Dendritic cell treated with granulocyte-macrophage colony-stimulating factor and Interleukin-4, amounts not matched to agents 40 ng/mL and 50 ng/mL, for 4 days (primary cell): ENCODE measurements around the gene KRT35.

Source experiments
- H3K27ac Mint-ChIP-seq: one replicate; pipeline ENCODE4 v1.8.0; 2022; ENCODE audit warnings: mild to moderate bottlenecking, mixed read lengths
- H3K27me3 Mint-ChIP-seq: one replicate; pipeline ENCODE4 v1.8.0; 2022; ENCODE audit warnings: mild to moderate bottlenecking, mixed read lengths
- H3K36me3 Mint-ChIP-seq: one replicate; pipeline ENCODE4 v1.8.0; 2022; ENCODE audit warnings: low read depth, mixed read lengths
- H3K4me1 Mint-ChIP-seq: one replicate; pipeline ENCODE4 v1.8.0; 2022; ENCODE audit warnings: low read depth, mixed read lengths
- H3K4me3 Mint-ChIP-seq: one replicate; pipeline ENCODE4 v1.8.0; 2022; ENCODE audit warnings: mild to moderate bottlenecking, moderate library complexity, mixed read lengths
- H3K9me3 Mint-ChIP-seq: one replicate; pipeline ENCODE4 v1.8.0; 2022; ENCODE audit warnings: mixed read lengths
- intact Hi-C: fragments of 100-400 bp; cut with micrococcal nuclease; formaldehyde crosslinking; loops from one replicate; pipeline ENCODE4 v1.15.0; 2022

The KRT35 gene

GRCh38 chr17:41504246-41504977 lies 23.5 kb upstream of the KRT35 start:
- H3K9me3 Mint-ChIP-seq = no peaks in the 10 kb centered on the region
- H3K4me1 Mint-ChIP-seq = peaks cover 45% of the 10 kb centered on the region
- no peak overlapping the region for H3K4me3 Mint-ChIP-seq
- H3K27ac Mint-ChIP-seq = no peak overlapping the region
- no peaks in the 10 kb centered on the region for H3K36me3 Mint-ChIP-seq
- H3K27me3 Mint-ChIP-seq = peaks cover 7% of the 10 kb centered on the region
- intact Hi-C loops = no loop called here

- peaks cover 57% of the 10 kb centered on the region for H3K4me1 Mint-ChIP-seq
- H3K4me3 Mint-ChIP-seq = no peak overlapping the region
- H3K9me3 Mint-ChIP-seq = no peaks in the 10 kb centered on the region
- intact Hi-C loops = no loop called here
- peaks cover 7% of the 10 kb centered on the region for H3K27me3 Mint-ChIP-seq
- no peaks in the 10 kb centered on the region for H3K36me3 Mint-ChIP-seq
- no peak overlapping the region for H3K27ac Mint-ChIP-seq
These were observed 22.3 kb upstream of the KRT35 start for GRCh38 chr17:41503202-41503601.

GRCh38 chr17:41500131-41500911 lies 19.4 kb upstream of the KRT35 start:
- H3K27me3 Mint-ChIP-seq = peaks cover 5% of the 10 kb centered on the region
- intact Hi-C loops = no loop called here
- peak overlapping the region; percentile 12 for H3K27ac Mint-ChIP-seq
- peaks cover 55% of the 10 kb centered on the region for H3K4me1 Mint-ChIP-seq
- H3K9me3 Mint-ChIP-seq = no peaks in the 10 kb centered on the region
- no peak overlapping the region for H3K4me3 Mint-ChIP-seq
- H3K36me3 Mint-ChIP-seq = no peaks in the 10 kb centered on the region

- Mint-ChIP-seq H3K36me3 (no peaks in the 10 kb centered on the region), H3K27me3 (peaks cover 6% of the 10 kb centered on the region), H3K27ac (peak overlapping the region; percentile 12), H3K4me3 (no peak overlapping the region), H3K9me3 (no peaks in the 10 kb centered on the region), H3K4me1 (peaks cover 56% of the 10 kb centered on the region)
- intact Hi-C loops = loop anchor here (5.0 kb wide), 1 partner anchor 148 kb away; no protein-coding TSS in a partner anchor
These were observed 18.8 kb upstream of the KRT35 start for GRCh38 chr17:41499714-41500113.

- H3K27ac Mint-ChIP-seq = peak overlapping the region; percentile 50
- intact Hi-C loops = loop anchor here (5.0 kb wide), 1 partner anchor 149 kb away; no protein-coding TSS in a partner anchor
- no peaks in the 10 kb centered on the region for H3K9me3 Mint-ChIP-seq
- peaks cover 6% of the 10 kb centered on the region for H3K27me3 Mint-ChIP-seq
- H3K4me1 Mint-ChIP-seq = peaks cover 64% of the 10 kb centered on the region
- no peak overlapping the region for H3K4me3 Mint-ChIP-seq
- H3K36me3 Mint-ChIP-seq = no peaks in the 10 kb centered on the region
These were observed 17.3 kb upstream of the KRT35 start for GRCh38 chr17:41498276-41498675.

- no peaks in the 10 kb centered on the region for H3K36me3 Mint-ChIP-seq
- intact Hi-C loops = loop anchor here (5.0 kb wide), 1 partner anchor 150 kb away; no protein-coding TSS in a partner anchor
- H3K4me1 Mint-ChIP-seq = peaks cover 77% of the 10 kb centered on the region
- H3K27ac Mint-ChIP-seq = peak overlapping the region; percentile 68
- H3K9me3 Mint-ChIP-seq = no peaks in the 10 kb centered on the region
- H3K4me3 Mint-ChIP-seq = peak overlapping the region; percentile 17
- peaks cover 6% of the 10 kb centered on the region for H3K27me3 Mint-ChIP-seq
These were observed 16.0 kb upstream of the KRT35 start for GRCh38 chr17:41496803-41497484.

GRCh38 chr17:41494524-41494923 lies 13.6 kb upstream of the KRT35 start:
- Mint-ChIP-seq H3K36me3 (no peaks in the 10 kb centered on the region), H3K27me3 (peaks cover 2% of the 10 kb centered on the region), H3K4me1 (peaks cover 82% of the 10 kb centered on the region), H3K4me3 (no peak overlapping the region), H3K9me3 (no peaks in the 10 kb centered on the region), H3K27ac (peak overlapping the region; percentile 54)
- intact Hi-C loops = no loop called here

- Mint-ChIP-seq H3K27me3 (peaks cover 2% of the 10 kb centered on the region), H3K9me3 (no peaks in the 10 kb centered on the region), H3K4me1 (peaks cover 78% of the 10 kb centered on the region), H3K4me3 (no peak overlapping the region), H3K27ac (no peak overlapping the region), H3K36me3 (no peaks in the 10 kb centered on the region)
- intact Hi-C loops = no loop called here
These were observed 11.8 kb upstream of the KRT35 start for GRCh38 chr17:41492771-41493170.

GRCh38 chr17:41492351-41492750 lies 11.4 kb upstream of the KRT35 start:
- H3K4me3 Mint-ChIP-seq = no peak overlapping the region
- H3K4me1 Mint-ChIP-seq = peaks cover 75% of the 10 kb centered on the region
- peaks cover 2% of the 10 kb centered on the region for H3K27me3 Mint-ChIP-seq
- H3K36me3 Mint-ChIP-seq = no peaks in the 10 kb centered on the region
- no peaks in the 10 kb centered on the region for H3K9me3 Mint-ChIP-seq
- intact Hi-C loops = no loop called here
- no peak overlapping the region for H3K27ac Mint-ChIP-seq

- intact Hi-C loops = no loop called here
- Mint-ChIP-seq H3K36me3 (no peaks in the 10 kb centered on the region), H3K4me1 (peaks cover 73% of the 10 kb centered on the region), H3K27ac (no peak overlapping the region), H3K4me3 (no peak overlapping the region), H3K27me3 (peaks cover 4% of the 10 kb centered on the region), H3K9me3 (no peaks in the 10 kb centered on the region)
These were observed 10.5 kb upstream of the KRT35 start for GRCh38 chr17:41491476-41491875.

- intact Hi-C loops = loop anchor here (5.0 kb wide), 1 partner anchor 172 kb away; no protein-coding TSS in a partner anchor
- peaks cover 8% of the 10 kb centered on the region for H3K27me3 Mint-ChIP-seq
- peaks cover 72% of the 10 kb centered on the region for H3K4me1 Mint-ChIP-seq
- H3K9me3 Mint-ChIP-seq = no peaks in the 10 kb centered on the region
- peak overlapping the region; percentile 21 for H3K4me3 Mint-ChIP-seq
- peak overlapping the region; percentile 68 for H3K27ac Mint-ChIP-seq
- H3K36me3 Mint-ChIP-seq = no peaks in the 10 kb centered on the region
These were observed 9.3 kb upstream of the KRT35 start for GRCh38 chr17:41490000-41490990.

- Mint-ChIP-seq H3K4me3 (peak within 1 kb of the TSS; percentile 21), H3K27me3 (peaks cover 7% of the 10 kb centered on the region), H3K9me3 (no peaks in the 10 kb centered on the region), H3K27ac (peak within 1 kb of the TSS; percentile 68), H3K36me3 (no peaks in the 10 kb centered on the region), H3K4me1 (peaks cover 65% of the 10 kb centered on the region)
- intact Hi-C loops = loop anchor here (5.0 kb wide), 1 partner anchor 173 kb away; no protein-coding TSS in a partner anchor
These were observed 8.6 kb upstream of the KRT35 start, which contains the start of gene KRT36 for GRCh38 chr17:41489531-41489930. Gene KRT36 (minus strand): TSS chr17:41489910. CDS start chr17:41489864, 46 bp downstream.
